ENCODE data around the gene SENP2.

GRCh38 chr3:185561374-185561943 is 24.6 kb upstream of the SENP2 start:
- TF ChIP-seq CTCF (IDR thresholded peaks at IDR 0.05) (no peak), SIN3A (IDR thresholded peaks at IDR 0.05; ENCODE audit: borderline replicate concordance, insufficient read depth, low read depth, low read length) (no peak), TCF7L2 (IDR thresholded peaks at IDR 0.05; ENCODE audit: low read depth, low read length) (no peak), POLR2AphosphoS5 (IDR thresholded peaks at IDR 0.05; ENCODE audit: low read depth, low read length) (no peak), REST (IDR thresholded peaks at IDR 0.05; ENCODE audit: insufficient read depth in 1 of 2, low read depth in 2 of 2, low read length in 1 of 2) (no peak)
